COR-L47 (cell line): ENCODE measurements around the gene LRRC49.
"Not testable (repeated sequence)": the region's sequence is repeated elsewhere in the genome, so short reads cannot be mapped to it uniquely, and the experiment has no call there.

Experiments
- DNase-seq: peaks from one replicate; lab custom pipeline; 2025; lab: John Stamatoyannopoulos, UW

Gene LRRC49

GRCh38 chr15:70995383-70995970, 102.9 kb downstream of the LRRC49 start:
- DNase-seq, result no peak

GRCh38 chr15:70998319-70998718, 105.7 kb downstream of the LRRC49 start:
- DNase-seq, result no peak

- DNase-seq, result no peak
These were observed 109.7 kb downstream of the LRRC49 start for GRCh38 chr15:71002316-71002715.

GRCh38 chr15:71003319-71003718, 110.7 kb downstream of the LRRC49 start:
- DNase-seq, result no peak

GRCh38 chr15:71004506-71004905, 111.9 kb downstream of the LRRC49 start:
- not testable (repeated sequence) for DNase-seq

- no peak for DNase-seq
These were observed 113.3 kb downstream of the LRRC49 start for GRCh38 chr15:71005895-71006294.

GRCh38 chr15:71008250-71008870, 115.7 kb downstream of the LRRC49 start:
- DNase-seq, result no peak

GRCh38 chr15:71010472-71010871, 117.8 kb downstream of the LRRC49 start:
- DNase-seq, result no peak

GRCh38 chr15:71010997-71011396, 118.4 kb downstream of the LRRC49 start:
- no peak for DNase-seq

GRCh38 chr15:71011503-71012155, 119.0 kb downstream of the LRRC49 start:
- DNase-seq, result no peak

GRCh38 chr15:71013446-71013845, 120.8 kb downstream of the LRRC49 start:
- no peak for DNase-seq

GRCh38 chr15:71015342-71015741, 122.7 kb downstream of the LRRC49 start:
- no peak for DNase-seq

- not testable (repeated sequence) for DNase-seq
These were observed 138.6 kb downstream of the LRRC49 start for GRCh38 chr15:71031232-71031631.

GRCh38 chr15:71035478-71035877, 142.9 kb downstream of the LRRC49 start:
- not testable (repeated sequence) for DNase-seq

GRCh38 chr15:71042356-71042922, 149.8 kb downstream of the LRRC49 start:
- no peak for DNase-seq

- DNase-seq, result no peak
These were observed 150.7 kb downstream of the LRRC49 start for GRCh38 chr15:71043373-71043772.

- no peak for DNase-seq
These were observed 151.4 kb downstream of the LRRC49 start for GRCh38 chr15:71044006-71044405.

GRCh38 chr15:71046146-71046545, 153.5 kb downstream of the LRRC49 start:
- DNase-seq, result not testable (repeated sequence)

GRCh38 chr15:71048913-71049675, 156.5 kb downstream of the LRRC49 start:
- no peak for DNase-seq

GRCh38 chr15:71049706-71050422, 157.2 kb downstream of the LRRC49 start:
- DNase-seq, result no peak

- no peak for DNase-seq
These were observed 157.8 kb downstream of the LRRC49 start for GRCh38 chr15:71050461-71050860.

GRCh38 chr15:71051539-71051938, 158.9 kb downstream of the LRRC49 start:
- no peak for DNase-seq
